Fibroblast of skin of abdomen (primary cell): ENCODE results near the gene ALB.

Experiments
- DNase-seq: peaks from one replicate; pipeline ENCODE4 v3.0.0-alpha.2; 2013

The ALB gene

GRCh38 chr4:73451981-73452747 is 48.1 kb downstream of the ALB start:
- DNase-seq, result no peak

- no peak for DNase-seq
Measured at GRCh38 chr4:73452953-73453700, 49.0 kb downstream of the ALB start.

- DNase-seq, result no peak
Measured at GRCh38 chr4:73453701-73454005, 49.6 kb downstream of the ALB start.

GRCh38 chr4:73454920-73455319 is 50.8 kb downstream of the ALB start:
- DNase-seq, result no peak

GRCh38 chr4:73456177-73457022 is 52.3 kb downstream of the ALB start:
- DNase-seq, result no peak

- DNase-seq, result no peak
Measured at GRCh38 chr4:73458184-73459047, 54.3 kb downstream of the ALB start.

GRCh38 chr4:73459048-73459421 is 54.9 kb downstream of the ALB start:
- DNase-seq, result no peak

GRCh38 chr4:73460913-73461522 is 56.9 kb downstream of the ALB start:
- DNase-seq, result no peak

GRCh38 chr4:73468170-73468569 is 64.1 kb downstream of the ALB start:
- DNase-seq, result no peak

- DNase-seq, result no peak
Measured at GRCh38 chr4:73470728-73471127, 66.6 kb downstream of the ALB start.
